Gastroesophageal sphincter (tissue), 4 donors: ENCODE measurements around the gene PTPRO. TPM values are rescaled to one million over a fixed set of nuclear protein-coding genes. Genes with fewer than 3 reads are reported as not detected.

Experiments used
- ATAC-seq: fragments of 150-250 bp; one replicate; pipeline ENCODE4 v1.9.1; 2016; ENCODE audit warnings: mild to moderate bottlenecking, moderate library complexity
- H3K27ac ChIP-seq, 4 donors: fragments of 200-600 bp; sonication (generic) in 3 of 4; 1 replicate in 3 of 4; 2 replicates in 1 of 4; pipeline ENCODE4 v1.5.1; 2016 to 2019
- H3K27me3 ChIP-seq: fragments of 200-600 bp; sonication (generic); one replicate; pipeline ENCODE4 v1.5.1; 2019
- H3K36me3 ChIP-seq, 2 donors: fragments of 200-600 bp; sonication (generic); one replicate each; pipeline ENCODE4 v1.5.1; 2019; ENCODE audit warnings: control low read depth in 1 of 2
- H3K4me1 ChIP-seq, 3 donors: fragments of 200-600 bp; sonication (generic); 1 replicate in 2 of 3; 2 replicates in 1 of 3; pipeline ENCODE4 v1.5.1; 2016 to 2019; ENCODE audit warnings: control low read depth in 2 of 3
- H3K4me3 ChIP-seq, 2 donors: fragments of 200-600 bp; sonication (generic); one replicate each; pipeline ENCODE4 v1.5.1; 2019; ENCODE audit warnings: mild to moderate bottlenecking in 1 of 2, moderate library complexity in 1 of 2
- H3K9me3 ChIP-seq, 3 donors: fragments of 200-600 bp; sonication (generic); one replicate each; pipeline ENCODE4 v1.5.1; 2017 to 2019; ENCODE audit warnings: control low read depth in 2 of 3
- EP300 ChIP-seq: sonication (generic); formaldehyde crosslinking; IDR thresholded peaks from one replicate; pipeline ENCODE4 v1.6.1; 2017; ENCODE audit warnings: antibody characterized with exemption, mild to moderate bottlenecking
- POLR2A ChIP-seq, 2 donors: fragments of 450-650 bp; IDR thresholded peaks; one replicate each; pipeline ENCODE4 v1.6.1; 2017; ENCODE audit warnings: antibody characterized with exemption in 2 of 2, mild to moderate bottlenecking in 2 of 2, moderate library complexity in 1 of 2
- POLR2AphosphoS5 ChIP-seq: sonication (generic); formaldehyde crosslinking; IDR thresholded peaks from one replicate; pipeline ENCODE4 v1.6.1; 2017; ENCODE audit warnings: antibody characterized with exemption
- WGBS, 2 donors: methylation state at CpG; one replicate each; pipeline ENCODE4 v1.1.5; 2018; ENCODE audit warnings: low coverage in 1 of 2; 5-methylcytosine and 5-hydroxymethylcytosine counted together
- total RNA-seq, 4 donors: library from RNA; depleted of rRNA; stranded (reverse); fragments of >200 nt; gene quantifications; one replicate each; pipeline ENCODE4 v1.1.0, GENCODE V29; 2016
- TF ChIP-seq, protein P1 (sequence below), 4 experiments: fragments of 200-600 bp in 2 of 4; fragments of 450-650 bp in 2 of 4; sonication (generic) in 1 of 4; IDR thresholded peaks; one replicate each; pipeline ENCODE4 v1.5.1; 2017 to 2019; ENCODE audit warnings: antibody characterized with exemption in 4 of 4, mild to moderate bottlenecking in 2 of 4, moderate library complexity in 2 of 4

PTPRO gene
- total RNA-seq, 4 donors from 2014 or later = 0.50 to 10.7 (median 2.8) TPM

DNA sequence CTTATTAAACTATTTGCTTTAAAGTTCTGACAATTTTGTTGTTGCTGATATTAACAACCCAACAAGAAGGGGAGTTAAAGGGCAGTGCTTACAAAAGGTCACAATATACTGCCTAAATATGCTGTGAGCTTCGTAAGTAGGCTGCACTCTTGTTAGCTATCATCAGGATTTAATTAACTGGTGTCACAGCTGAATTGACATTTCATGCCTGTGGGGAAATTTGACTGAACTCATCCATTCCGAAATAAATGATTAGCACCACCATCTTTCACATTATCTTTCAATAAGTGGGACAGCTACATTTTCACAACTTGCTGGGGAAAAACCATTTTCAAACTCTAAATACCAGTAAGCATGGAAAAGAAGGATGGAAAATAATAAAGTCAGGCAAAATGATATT, 146.6 kb downstream of the PTPRO start:
- Histone ChIP-seq H3K27me3 (peaks cover 5% of the 10 kb centered on the region), H3K9me3 (no peaks in the 10 kb centered on the region), H3K27ac (no peak overlapping the region), H3K36me3 (no peaks in the 10 kb centered on the region), H3K4me3 (no peak overlapping the region), H3K4me1 (no peaks in the 10 kb centered on the region)
- TF ChIP-seq POLR2A (IDR thresholded peaks at IDR 0.05) (no peak), POLR2AphosphoS5 (no peak), EP300 (no peak)
- TF ChIP-seq, protein P1, sequence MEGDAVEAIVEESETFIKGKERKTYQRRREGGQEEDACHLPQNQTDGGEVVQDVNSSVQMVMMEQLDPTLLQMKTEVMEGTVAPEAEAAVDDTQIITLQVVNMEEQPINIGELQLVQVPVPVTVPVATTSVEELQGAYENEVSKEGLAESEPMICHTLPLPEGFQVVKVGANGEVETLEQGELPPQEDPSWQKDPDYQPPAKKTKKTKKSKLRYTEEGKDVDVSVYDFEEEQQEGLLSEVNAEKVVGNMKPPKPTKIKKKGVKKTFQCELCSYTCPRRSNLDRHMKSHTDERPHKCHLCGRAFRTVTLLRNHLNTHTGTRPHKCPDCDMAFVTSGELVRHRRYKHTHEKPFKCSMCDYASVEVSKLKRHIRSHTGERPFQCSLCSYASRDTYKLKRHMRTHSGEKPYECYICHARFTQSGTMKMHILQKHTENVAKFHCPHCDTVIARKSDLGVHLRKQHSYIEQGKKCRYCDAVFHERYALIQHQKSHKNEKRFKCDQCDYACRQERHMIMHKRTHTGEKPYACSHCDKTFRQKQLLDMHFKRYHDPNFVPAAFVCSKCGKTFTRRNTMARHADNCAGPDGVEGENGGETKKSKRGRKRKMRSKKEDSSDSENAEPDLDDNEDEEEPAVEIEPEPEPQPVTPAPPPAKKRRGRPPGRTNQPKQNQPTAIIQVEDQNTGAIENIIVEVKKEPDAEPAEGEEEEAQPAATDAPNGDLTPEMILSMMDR (IDR thresholded peaks at IDR 0.05) = no peak
- no peak for ATAC-seq
- WGBS, 2 donors = 54 to 59% methylated on average over 2 of the region's 2 CpGs

DNA sequence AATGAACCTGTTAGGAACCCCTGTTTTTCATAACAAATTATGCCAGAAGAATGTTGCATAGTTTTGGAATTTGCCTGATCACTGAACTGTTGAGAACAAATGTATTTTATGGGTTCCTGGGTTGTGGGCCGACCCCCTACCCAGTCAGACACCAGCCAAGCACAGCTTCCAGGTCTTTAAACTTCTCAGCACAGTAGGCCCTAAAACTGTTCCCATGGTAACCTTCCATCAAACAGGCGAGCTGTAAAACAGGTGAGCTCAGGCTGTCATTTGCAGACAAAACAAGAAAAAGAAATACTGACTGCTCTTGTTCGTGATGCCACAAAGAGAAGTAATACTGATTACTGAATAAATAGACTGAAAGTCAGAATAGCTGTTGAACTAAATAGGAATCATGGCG, 147.0 kb downstream of the PTPRO start:
- Histone ChIP-seq H3K9me3 (no peaks in the 10 kb centered on the region), H3K4me3 (no peak overlapping the region), H3K27ac (no peak overlapping the region), H3K27me3 (peaks cover 5% of the 10 kb centered on the region), H3K4me1 (no peaks in the 10 kb centered on the region), H3K36me3 (no peaks in the 10 kb centered on the region)
- WGBS, 2 donors = 69 to 76% methylated on average over 4 of the region's 4 CpGs
- no peak for ATAC-seq
- TF ChIP-seq EP300 = no peak
- no peak for TF ChIP-seq POLR2A (IDR thresholded peaks at IDR 0.05)
- TF ChIP-seq, protein P1 (IDR thresholded peaks at IDR 0.05) = no peak
- TF ChIP-seq POLR2AphosphoS5 = no peak

DNA sequence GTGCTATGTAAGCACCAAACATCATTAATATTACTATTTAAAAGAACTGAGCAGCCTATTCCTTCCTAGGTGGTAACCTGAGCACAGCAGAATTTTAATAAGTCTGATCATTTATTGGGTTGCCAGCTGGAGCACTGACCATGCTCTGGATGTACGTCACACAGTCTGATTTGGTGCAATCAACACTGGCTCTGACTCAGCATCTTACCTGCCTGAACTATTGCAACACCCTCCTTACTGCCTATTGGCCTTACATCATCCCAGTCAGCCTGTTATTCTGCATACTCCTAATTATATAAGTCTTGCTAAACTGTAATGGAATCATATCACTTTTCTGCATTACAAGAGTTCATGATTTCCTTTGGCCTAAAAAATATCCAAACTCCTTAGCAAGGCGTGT, 149.7 kb downstream of the PTPRO start:
- H3K27ac ChIP-seq = no peak overlapping the region
- H3K4me1 ChIP-seq = no peaks in the 10 kb centered on the region
- H3K36me3 ChIP-seq = no peaks in the 10 kb centered on the region
- no peak for ATAC-seq
- 50 to 81% methylated on average over 1 to 2 of the region's 2 CpGs for WGBS, 2 donors
- TF ChIP-seq POLR2A (IDR thresholded peaks at IDR 0.05) (no peak), EP300 (no peak), POLR2AphosphoS5 (no peak)
- TF ChIP-seq, protein P1 (IDR thresholded peaks at IDR 0.05) = no peak
- no peak overlapping the region for H3K4me3 ChIP-seq
- H3K9me3 ChIP-seq = no peaks in the 10 kb centered on the region
- no peaks in the 10 kb centered on the region for H3K27me3 ChIP-seq

DNA sequence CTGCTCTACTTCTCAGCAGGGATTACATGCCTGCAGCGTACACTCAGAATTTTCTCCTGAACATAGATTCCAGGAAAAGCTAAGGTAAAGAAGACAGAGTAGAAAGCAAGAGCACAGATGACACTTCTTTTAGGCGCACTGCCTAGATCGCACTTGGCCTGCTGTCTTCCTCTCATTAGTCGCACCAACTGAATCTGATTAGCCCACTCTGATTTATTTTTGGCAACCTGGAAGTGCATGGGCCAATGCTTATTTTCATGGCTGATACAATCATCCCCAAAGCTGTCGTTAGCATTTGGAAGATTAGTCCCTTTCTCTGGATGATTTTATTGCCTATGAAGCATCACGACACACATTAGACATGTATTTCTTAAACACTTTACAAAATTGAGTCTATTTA, 152.5 kb downstream of the PTPRO start:
- Histone ChIP-seq H3K9me3 (no peaks in the 10 kb centered on the region), H3K36me3 (no peaks in the 10 kb centered on the region), H3K4me1 (no peaks in the 10 kb centered on the region), H3K27ac (no peak overlapping the region), H3K4me3 (no peak overlapping the region), H3K27me3 (no peaks in the 10 kb centered on the region)
- no peak for ATAC-seq
- 65 to 70% methylated on average over 5 to 6 of the region's 6 CpGs for WGBS, 2 donors
- TF ChIP-seq, protein P1 (IDR thresholded peaks at IDR 0.05) = no peak
- TF ChIP-seq POLR2AphosphoS5 = no peak
- no peak for TF ChIP-seq POLR2A (IDR thresholded peaks at IDR 0.05)
- TF ChIP-seq EP300 = no peak

DNA sequence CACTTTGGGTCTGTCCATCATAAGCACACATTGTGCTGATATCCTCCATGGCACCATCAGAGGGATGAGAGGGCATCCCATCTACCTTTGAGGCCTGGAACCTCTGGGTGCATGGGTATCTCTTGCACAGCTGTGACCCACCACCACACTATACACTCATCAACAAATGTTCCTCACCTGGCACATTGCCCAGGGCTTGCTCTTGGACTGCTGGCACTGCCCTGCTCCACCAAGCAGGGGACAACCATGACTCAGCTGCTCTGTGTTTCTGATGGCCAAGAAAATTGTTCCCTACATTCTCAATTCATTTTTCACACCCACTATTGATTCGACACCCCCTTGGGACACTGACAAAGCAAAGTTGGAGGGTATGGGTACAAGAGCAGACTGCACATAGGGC, 155.5 kb downstream of the PTPRO start:
- 100% methylated on average over 1 of the region's 1 CpG; no CpG with 5 or more reads in 1 of the 2 donors for WGBS, 2 donors
- Histone ChIP-seq H3K36me3 (no peaks in the 10 kb centered on the region), H3K9me3 (no peaks in the 10 kb centered on the region), H3K4me3 (no peak overlapping the region), H3K27ac (no peak overlapping the region), H3K27me3 (no peaks in the 10 kb centered on the region), H3K4me1 (no peaks in the 10 kb centered on the region)
- no peak for ATAC-seq
- TF ChIP-seq EP300 = no peak
- TF ChIP-seq, protein P1 (IDR thresholded peaks at IDR 0.05) = no peak
